GM10266 (cell line): ENCODE measurements around the gene FCGR3A.

Source experiments
- DNase-seq: peaks from one replicate; pipeline ENCODE4 v3.0.0; 2012; ENCODE audit errors: extremely low spot score
- CTCF ChIP-seq: IDR thresholded peaks from 2 replicates; pipeline ENCODE4 v1.5.1; 2012; ENCODE audit warnings: mild to moderate bottlenecking, low read depth; ENCODE audit not compliant: control insufficient read depth, insufficient read depth; ENCODE audit errors: missing control alignments

The FCGR3A gene

GRCh38 chr1:161502641-161503393 lies 46.8 kb downstream of the FCGR3A start:
- no peak for TF ChIP-seq CTCF
- DNase-seq = no peak

GRCh38 chr1:161502181-161502580 lies 47.4 kb downstream of the FCGR3A start:
- DNase-seq = no peak
- no peak for TF ChIP-seq CTCF

- no peak for TF ChIP-seq CTCF
- DNase-seq = no peak
These were observed 48.4 kb downstream of the FCGR3A start for GRCh38 chr1:161501234-161501633.

GRCh38 chr1:161499099-161500039 lies 50.2 kb downstream of the FCGR3A start:
- TF ChIP-seq CTCF = no peak
- no peak for DNase-seq

- DNase-seq = no peak
- TF ChIP-seq CTCF = no peak
These were observed 51.0 kb downstream of the FCGR3A start for GRCh38 chr1:161498646-161499045.

GRCh38 chr1:161497961-161498360 lies 51.7 kb downstream of the FCGR3A start:
- DNase-seq = no peak
- no peak for TF ChIP-seq CTCF

- no peak for DNase-seq
These were observed 54.1 kb downstream of the FCGR3A start for GRCh38 chr1:161495490-161495889.

More at GRCh38 chr1:161495490-161495889, 54.1 kb downstream of the FCGR3A start:
- no peak for TF ChIP-seq CTCF
